HepG2 (cell line): ENCODE data around the gene CAMTA1. TPM values are rescaled to one million over a fixed set of nuclear protein-coding genes. Genes with fewer than 3 reads are reported as not detected.
A peak's percentile ranks its signal among the peaks of the same experiment; 100 is the strongest.

Experiments used
- HMGA1 ChIP-seq: sonication (generic); formaldehyde crosslinking; conservative IDR thresholded peaks from 2 replicates; pipeline ENCODE4 v1.4.0; 2020; ENCODE audit warnings: missing genetic modification reagents
- HNRNPK ChIP-seq: fragments of 200-400 bp; formaldehyde crosslinking; IDR thresholded peaks from 2 replicates; pipeline ENCODE4 v1.6.1; 2018; ENCODE audit warnings: low read length, low read depth, moderate library complexity, mild to moderate bottlenecking; ENCODE audit not compliant: poor library complexity, severe bottlenecking
- IRX3 ChIP-seq: sonication (generic); formaldehyde crosslinking; IDR thresholded peaks from 2 replicates; pipeline ENCODE4 v1.8.1; 2023; ENCODE audit warnings: mild to moderate bottlenecking, low read depth, missing genetic modification reagents, borderline replicate concordance
- MAFG ChIP-seq: sonication (generic); formaldehyde crosslinking; IDR thresholded peaks from 2 replicates; pipeline ENCODE4 v1.5.1; 2020; ENCODE audit warnings: mild to moderate bottlenecking, missing genetic modification reagents
- MYC ChIP-seq: sonication (generic); formaldehyde crosslinking; IDR thresholded peaks from 2 replicates; pipeline ENCODE4 v1.9.0; 2021; ENCODE audit warnings: missing genetic modification reagents, borderline replicate concordance
- MYPOP ChIP-seq: sonication (generic); formaldehyde crosslinking; IDR thresholded peaks from 2 replicates; pipeline ENCODE4 v1.8.1; 2023; ENCODE audit warnings: mild to moderate bottlenecking, moderate library complexity, missing genetic modification reagents
- NFE2 ChIP-seq: sonication (generic); formaldehyde crosslinking; IDR thresholded peaks from 2 replicates; pipeline ENCODE4 v1.4.0; 2020; ENCODE audit warnings: missing genetic modification reagents
- NR2C2 ChIP-seq: sonication (generic); formaldehyde crosslinking; IDR thresholded peaks from 2 replicates; pipeline ENCODE4 v1.4.0; 2020; ENCODE audit warnings: missing genetic modification reagents, mild to moderate bottlenecking, moderate library complexity, borderline replicate concordance
- NRL ChIP-seq: sonication (generic); formaldehyde crosslinking; IDR thresholded peaks from 2 replicates; pipeline ENCODE4 v1.5.0; 2020; ENCODE audit warnings: missing genetic modification reagents, mild to moderate bottlenecking, moderate library complexity, borderline replicate concordance
- PRDM10 ChIP-seq: sonication (generic); formaldehyde crosslinking; IDR thresholded peaks from 2 replicates; pipeline ENCODE4 v1.4.0; 2020; ENCODE audit warnings: low read depth, missing genetic modification reagents
- SAFB2 ChIP-seq: sonication (generic); formaldehyde crosslinking; IDR thresholded peaks from 2 replicates; pipeline ENCODE4 v1.5.1; 2020; ENCODE audit warnings: missing genetic modification reagents, low read depth, mild to moderate bottlenecking, borderline replicate concordance
- SUZ12 ChIP-seq: fragments of 150-350 bp; IDR thresholded peaks from 2 replicates; pipeline ENCODE4 v1.6.1; 2014; ENCODE audit warnings: low read depth, low read length
- ZBTB39 ChIP-seq: sonication (generic); formaldehyde crosslinking; IDR thresholded peaks from 2 replicates; pipeline ENCODE4 v1.5.0; 2020; ENCODE audit warnings: missing genetic modification reagents
- ZBTB7B ChIP-seq: sonication (generic); formaldehyde crosslinking; IDR thresholded peaks from 2 replicates; pipeline ENCODE4 v1.4.0; 2020; ENCODE audit warnings: missing genetic modification reagents
- ZNF274 ChIP-seq: sonication (generic); formaldehyde crosslinking; IDR thresholded peaks from 2 replicates; pipeline ENCODE4 v1.5.1; 2020; ENCODE audit warnings: mild to moderate bottlenecking, missing genetic modification reagents
- ZNF337 ChIP-seq: sonication (generic); formaldehyde crosslinking; IDR thresholded peaks from 2 replicates; pipeline ENCODE4 v1.5.1; 2020; ENCODE audit warnings: missing genetic modification reagents, low read depth, mild to moderate bottlenecking, borderline replicate concordance
- ZNF709 ChIP-seq: sonication (generic); formaldehyde crosslinking; IDR thresholded peaks from 2 replicates; pipeline ENCODE4 v1.5.0; 2020; ENCODE audit warnings: mild to moderate bottlenecking, missing genetic modification reagents
- polyA plus RNA-seq, 8 experiments: library from polyadenylated mRNA; depleted of rRNA in 3 of 8; stranded (reverse) in 7 of 8; unstranded in 1 of 8; fragments of >200 nt; fragmentation: Illumina TruSeq in 4 of 8; extraction: Trizol in 4 of 8; gene quantifications; 2 replicates each; pipeline versions ENCODE4 v1.2.1 to v1.2.3, GENCODE V29; 2011 to 2016; ENCODE audit warnings: low read depth in 4 of 8, missing spikeins in 1 of 8, mixed read lengths in 1 of 8; ENCODE audit not compliant: insufficient read depth in 1 of 8
- total RNA-seq, 5 experiments: library from RNA; depleted of rRNA; stranded (reverse); fragments of >200 nt; fragmentation: Illumina TruSeq; extraction: Trizol; gene quantifications; 2 replicates each; pipeline ENCODE4 v1.2.3, GENCODE V29; 2016; ENCODE audit warnings: low read depth in 1 of 5
- TF ChIP-seq, protein P1 (sequence below): sonication (generic); formaldehyde crosslinking; IDR thresholded peaks from 2 replicates; pipeline ENCODE4 v1.5.0; 2020; ENCODE audit warnings: mild to moderate bottlenecking, missing genetic modification reagents, moderate library complexity
- TF ChIP-seq, protein P2 (sequence below): IDR thresholded peaks from 2 replicates; pipeline ENCODE4 v1.6.1; 2012; ENCODE audit warnings: inconsistent platforms

Gene CAMTA1
- total and polyA plus RNA-seq, 2 of the 13 experiments (the other 11 are each of a cell fraction or from before 2014, with no cell fraction given): 25.0 to 36.4 TPM

GRCh38 chr1:7770997-7771822, 986.0 kb downstream of the CAMTA1 start, which contains the start of gene VAMP3 (continued):
- TF ChIP-seq NR2C2 (CRISPR knock-in tag): peak; percentile 82
- peak; percentile 34; the same call in 1 of the 2 replicates for TF ChIP-seq ZBTB7B (CRISPR knock-in tag)
- TF ChIP-seq MAFG (CRISPR knock-in tag): no peak
- TF ChIP-seq HMGA1: no peak
- TF ChIP-seq, protein P1, sequence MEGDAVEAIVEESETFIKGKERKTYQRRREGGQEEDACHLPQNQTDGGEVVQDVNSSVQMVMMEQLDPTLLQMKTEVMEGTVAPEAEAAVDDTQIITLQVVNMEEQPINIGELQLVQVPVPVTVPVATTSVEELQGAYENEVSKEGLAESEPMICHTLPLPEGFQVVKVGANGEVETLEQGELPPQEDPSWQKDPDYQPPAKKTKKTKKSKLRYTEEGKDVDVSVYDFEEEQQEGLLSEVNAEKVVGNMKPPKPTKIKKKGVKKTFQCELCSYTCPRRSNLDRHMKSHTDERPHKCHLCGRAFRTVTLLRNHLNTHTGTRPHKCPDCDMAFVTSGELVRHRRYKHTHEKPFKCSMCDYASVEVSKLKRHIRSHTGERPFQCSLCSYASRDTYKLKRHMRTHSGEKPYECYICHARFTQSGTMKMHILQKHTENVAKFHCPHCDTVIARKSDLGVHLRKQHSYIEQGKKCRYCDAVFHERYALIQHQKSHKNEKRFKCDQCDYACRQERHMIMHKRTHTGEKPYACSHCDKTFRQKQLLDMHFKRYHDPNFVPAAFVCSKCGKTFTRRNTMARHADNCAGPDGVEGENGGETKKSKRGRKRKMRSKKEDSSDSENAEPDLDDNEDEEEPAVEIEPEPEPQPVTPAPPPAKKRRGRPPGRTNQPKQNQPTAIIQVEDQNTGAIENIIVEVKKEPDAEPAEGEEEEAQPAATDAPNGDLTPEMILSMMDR (CRISPR knock-in tag): no peak
- no peak for TF ChIP-seq HNRNPK
- TF ChIP-seq MYPOP (CRISPR knock-in tag): no peak; the same call in 1 of the 2 replicates
- TF ChIP-seq ZNF274 (CRISPR knock-in tag): peak; percentile 82
- TF ChIP-seq NFE2: no peak
- TF ChIP-seq PRDM10 (CRISPR knock-in tag): no peak; the same call in 1 of the 2 replicates
- no peak; the same call in 1 of the 2 replicates for TF ChIP-seq ZNF709 (CRISPR knock-in tag)
- TF ChIP-seq MYC (CRISPR knock-in tag): peak; percentile 9; the same call in 1 of the 2 replicates
- no peak; the same call in 1 of the 2 replicates for TF ChIP-seq ZNF337 (CRISPR knock-in tag)
- TF ChIP-seq, protein P2, sequence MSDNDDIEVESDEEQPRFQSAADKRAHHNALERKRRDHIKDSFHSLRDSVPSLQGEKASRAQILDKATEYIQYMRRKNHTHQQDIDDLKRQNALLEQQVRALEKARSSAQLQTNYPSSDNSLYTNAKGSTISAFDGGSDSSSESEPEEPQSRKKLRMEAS: no peak; the same call in none of the 2 replicates
- TF ChIP-seq SAFB2 (CRISPR knock-in tag): 0 out of 2 replicates have a peak, but pooled peaks have one; percentile 53
- no peak for TF ChIP-seq ZBTB39 (CRISPR knock-in tag)
- no peak for TF ChIP-seq IRX3
- TF ChIP-seq NRL (CRISPR knock-in tag): no peak
- no peak for TF ChIP-seq SUZ12
